IMR-90 (cell line): ENCODE data around the gene CAT. TPM values are rescaled to one million over a fixed set of nuclear protein-coding genes. Genes with fewer than 3 reads are reported as not detected.

Experiments
- ATAC-seq: fragments of 200-7000 bp; cut with Tn5 transposase; 2 replicates; pipeline ENCODE4 v1.9.1; 2020; ENCODE audit warnings: low read depth, mild to moderate bottlenecking, moderate library complexity
- BruUV-seq: library from RNA; stranded (reverse); fragments of 400-500 nt; replicated peaks from 2 replicates; lab custom pipeline; 2021; lab: Mats Ljungman, UMichigan
- CTCF ChIA-PET: fragments of 300-600 bp; formaldehyde crosslinking; extraction: SDS; loops from one replicate; lab custom pipeline; 2021; ENCODE audit warnings: antibody characterized with exemption; lab: Yijun Ruan, JAX
- POLR2A ChIA-PET: fragments of 300-600 bp; sonication (Branson Sonifier 250); formaldehyde crosslinking; loops from one replicate; lab custom pipeline; 2022; ENCODE audit warnings: antibody characterized with exemption; ENCODE audit not compliant: unreplicated experiment; lab: Charles Lee
- DNase-seq: peaks from one replicate; pipeline ENCODE4 v3.0.0; 2013
- H2AFZ ChIP-seq: replicated peaks from 2 replicates; pipeline ENCODE3; 2013; ENCODE audit warnings: low read length, mild to moderate bottlenecking; ENCODE audit not compliant: poor library complexity
- H2AK5ac ChIP-seq: 2 replicates; pipeline ENCODE4 v1.6.1; 2013; ENCODE audit warnings: low read depth, low read length, inconsistent platforms
- H2AK9ac ChIP-seq: replicated peaks from 2 replicates; pipeline ENCODE3; 2013; ENCODE audit warnings: mild to moderate bottlenecking, low read depth, low read length, moderate library complexity; ENCODE audit not compliant: poor library complexity
- H2BK120ac ChIP-seq: 2 replicates; pipeline ENCODE4 v1.6.1; 2013; ENCODE audit warnings: low read depth, low read length, inconsistent platforms
- H2BK15ac ChIP-seq: 3 replicates; pipeline ENCODE4 v1.6.1; 2013; ENCODE audit warnings: low read depth, low read length, inconsistent platforms
- H2BK20ac ChIP-seq: 2 replicates; pipeline ENCODE4 v1.6.1; 2013; ENCODE audit warnings: low read depth, mild to moderate bottlenecking, inconsistent platforms, low read length, moderate library complexity
- H2BK5ac ChIP-seq: 2 replicates; pipeline ENCODE4 v1.6.1; 2013; ENCODE audit warnings: mild to moderate bottlenecking, low read depth, low read length, inconsistent platforms; ENCODE audit not compliant: poor library complexity, severe bottlenecking
- H3K14ac ChIP-seq: replicated peaks from 2 replicates; pipeline ENCODE4 v1.6.1; 2013; ENCODE audit warnings: low read depth, low read length, inconsistent platforms
- H3K18ac ChIP-seq: 2 replicates; pipeline ENCODE4 v1.6.1; 2013; ENCODE audit warnings: low read depth, low read length, control low read depth
- H3K23ac ChIP-seq: 2 replicates; pipeline ENCODE4 v1.6.1; 2013; ENCODE audit warnings: low read depth, low read length, inconsistent platforms
- H3K27ac ChIP-seq: 2 replicates; pipeline ENCODE4 v1.5.1; 2013; ENCODE audit warnings: mild to moderate bottlenecking, control low read depth, low read length; ENCODE audit not compliant: insufficient read depth
- H3K27me3 ChIP-seq: 2 replicates; pipeline ENCODE4 v1.6.1; 2013; ENCODE audit warnings: low read length; ENCODE audit not compliant: control insufficient read depth, insufficient read depth
- H3K36me3 ChIP-seq: 2 replicates; pipeline ENCODE4 v1.6.1; 2013; ENCODE audit warnings: low read length, mixed read lengths; ENCODE audit not compliant: control insufficient read depth, insufficient read depth
- H3K4ac ChIP-seq: 2 replicates; pipeline ENCODE4 v1.6.1; 2013; ENCODE audit warnings: low read depth, low read length, inconsistent platforms
- H3K4me1 ChIP-seq: 2 replicates; pipeline ENCODE4 v1.6.1; 2013; ENCODE audit warnings: low read length, mixed read lengths; ENCODE audit not compliant: control insufficient read depth, insufficient read depth
- H3K4me2 ChIP-seq: 2 replicates; pipeline ENCODE4 v1.6.1; 2013; ENCODE audit warnings: low read depth, mild to moderate bottlenecking, control low read depth, low read length, moderate library complexity
- H3K4me3 ChIP-seq: 2 replicates; pipeline ENCODE4 v1.5.1; 2013; ENCODE audit warnings: low read depth, mild to moderate bottlenecking, control low read depth, low read length, moderate library complexity; ENCODE audit not compliant: insufficient read depth
- H3K56ac ChIP-seq: 2 replicates; pipeline ENCODE4 v1.6.1; 2013; ENCODE audit warnings: low read length, inconsistent platforms; ENCODE audit not compliant: insufficient read depth; ENCODE audit errors: extremely low read depth
- H3K79me1 ChIP-seq, 2 experiments: 2 replicates each; pipeline ENCODE4 v1.6.1; 2013; ENCODE audit warnings: low read length in 2 of 2, inconsistent platforms in 1 of 2, low read depth in 1 of 2
- H3K9ac ChIP-seq: 2 replicates; pipeline ENCODE4 v1.6.1; 2013; ENCODE audit warnings: low read depth, low read length, control low read depth
- H3K9me1 ChIP-seq: 2 replicates; pipeline ENCODE4 v1.6.1; 2013; ENCODE audit warnings: low read length, inconsistent platforms; ENCODE audit not compliant: insufficient read depth
- H3K9me3 ChIP-seq: 2 replicates; pipeline ENCODE4 v1.6.1; 2013; ENCODE audit warnings: low read length; ENCODE audit not compliant: control insufficient read depth, insufficient read depth
- H4K20me1 ChIP-seq: 2 replicates; pipeline ENCODE4 v1.6.1; 2013; ENCODE audit warnings: low read length, inconsistent platforms; ENCODE audit not compliant: insufficient read depth
- H4K5ac ChIP-seq: 2 replicates; pipeline ENCODE4 v1.6.1; 2013; ENCODE audit warnings: mild to moderate bottlenecking, low read depth, low read length, control low read depth
- H4K8ac ChIP-seq, 2 experiments: 2 replicates each; pipeline ENCODE4 v1.6.1; 2013; ENCODE audit warnings: low read depth in 2 of 2, low read length in 2 of 2, control low read depth in 1 of 2, inconsistent platforms in 1 of 2
- H4K91ac ChIP-seq: 2 replicates; pipeline ENCODE4 v1.6.1; 2013; ENCODE audit warnings: low read depth, low read length, inconsistent platforms; ENCODE audit not compliant: insufficient read depth
- BHLHE40 ChIP-seq: fragments of 150-350 bp; IDR thresholded peaks from 2 replicates; pipeline ENCODE4 v1.6.1; 2016; ENCODE audit warnings: mild to moderate bottlenecking, low read depth, low read length
- ELK1 ChIP-seq: fragments of 150-350 bp; IDR thresholded peaks from 2 replicates; pipeline ENCODE4 v1.6.1; 2016; ENCODE audit warnings: low read depth, mild to moderate bottlenecking, low read length, moderate library complexity, borderline replicate concordance
- MXI1 ChIP-seq: IDR thresholded peaks from 2 replicates; pipeline ENCODE4 v1.6.1; 2012; ENCODE audit warnings: low read depth, mild to moderate bottlenecking, low read length, moderate library complexity, borderline replicate concordance
- NFE2L2 ChIP-seq: fragments of 150-350 bp; IDR thresholded peaks from 2 replicates; pipeline ENCODE4 v1.6.1; 2016; ENCODE audit warnings: low read depth, mild to moderate bottlenecking, low read length
- WGBS, 2 experiments: methylation state at CpG; one replicate each; pipeline versions ENCODE4 v1.1.5 to v1.1.7; 2013; ENCODE audit warnings: missing lambda C conversion rate in 2 of 2; ENCODE audit not compliant: insufficient read length in 1 of 2; ENCODE audit errors: extremely low coverage in 2 of 2; 5-methylcytosine and 5-hydroxymethylcytosine counted together
- dilution Hi-C: fragments of 300-500 bp; cut with HindIII; formaldehyde crosslinking; loops from one replicate; pipeline ENCODE4 v1.14.3; 2018; ENCODE audit warnings: low sequenced_read_pairs; ENCODE audit not compliant: unreplicated experiment
- in situ Hi-C: fragments of 300-500 bp; cut with MboI; formaldehyde crosslinking; loops from 3 replicates; pipeline ENCODE4 v1.14.3; 2019; ENCODE audit warnings: low sequenced_read_pairs, inconsistent platforms, mixed read lengths
- intact Hi-C: fragments of 100-400 bp; cut with micrococcal nuclease; formaldehyde crosslinking; loops from 2 replicates; pipeline ENCODE4 v1.10.0; 2022
- polyA plus RNA-seq, 3 experiments: library from polyadenylated mRNA; depleted of rRNA; stranded (reverse); fragments of >200 nt; gene quantifications; 2 replicates each; pipeline ENCODE4 v1.2.3, GENCODE V29; 2012; ENCODE audit warnings: low replicate concordance in 1 of 3
- total RNA-seq: library from RNA; depleted of rRNA; stranded (reverse); fragments of >200 nt; gene quantifications from 2 replicates; pipeline ENCODE4 v1.2.3, GENCODE V29; 2012
- TF ChIP-seq, protein P1 (sequence below): conservative IDR thresholded peaks from 2 replicates; pipeline ENCODE4 v1.5.1; 2012; ENCODE audit warnings: mild to moderate bottlenecking, low read depth, low read length, improper control_type of control experiment

Gene CAT
- total and polyA plus RNA-seq, 2 of the 4 experiments (the other 2 are of a cell fraction): 52.5 to 80.5 TPM

DNA sequence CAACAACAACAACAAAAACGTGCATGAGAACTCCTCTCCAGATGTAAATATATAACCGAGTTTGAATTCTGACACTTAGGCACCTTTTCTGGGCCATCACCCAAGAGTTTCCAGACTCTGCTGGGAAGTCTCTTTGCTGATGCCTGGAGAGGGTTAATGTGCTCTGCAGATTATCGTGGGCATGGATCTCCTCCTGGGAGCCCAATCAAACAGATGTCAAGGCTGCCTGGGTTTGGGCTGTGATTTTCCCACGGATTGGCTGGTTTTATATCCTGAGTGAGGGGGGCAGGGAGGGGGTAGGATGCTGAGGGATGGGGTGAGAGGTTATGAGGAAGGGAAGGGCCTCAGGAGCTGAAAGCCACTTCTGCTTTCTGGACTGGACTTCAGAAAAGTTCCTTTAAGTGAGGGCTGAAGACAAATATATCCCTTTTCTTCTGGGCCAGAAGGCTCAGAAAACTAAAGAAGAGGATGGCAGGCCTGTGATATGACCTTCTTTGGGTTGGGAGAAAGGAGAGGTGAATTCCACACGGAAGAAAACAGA lies 70.7 kb downstream of the CAT start:
- Histone ChIP-seq H3K14ac (no peak overlapping the region), H2BK20ac (no peak overlapping the region), H4K91ac (no peak overlapping the region), H3K4ac (no peak overlapping the region), H2AK5ac (no peak overlapping the region), H3K9me3 (no peaks in the 10 kb centered on the region), H3K36me3 (no peaks in the 10 kb centered on the region), H2BK5ac (no peak overlapping the region), H3K4me1 (peaks cover 3% of the 10 kb centered on the region; the same call in 1 of the 2 replicates), H3K4me3 (no peak overlapping the region), H3K4me2 (no peak overlapping the region), H3K27ac (no peak overlapping the region), H3K18ac (no peak overlapping the region), H3K56ac (no peak overlapping the region), H2AFZ (no peak overlapping the region), H3K79me1 (no peaks in the 10 kb centered on the region), H3K9me1 (peaks cover 4% of the 10 kb centered on the region), H4K8ac (no peak overlapping the region), H2AK9ac (no peak overlapping the region), H3K9ac (no peak overlapping the region), H4K5ac (no peak overlapping the region), H4K20me1 (no peaks in the 10 kb centered on the region), H2BK15ac (no peak overlapping the region), H3K23ac (no peak overlapping the region), H2BK120ac (no peak overlapping the region), H3K27me3 (no peaks in the 10 kb centered on the region; the same call in 1 of the 2 replicates)
- no peak for DNase-seq
- intact Hi-C loops: no loop called here
- WGBS, 2 experiments: 14% methylated on average over 1 of the region's 5 CpGs; no CpG with 5 or more reads in 1 of the 2 experiments
- ATAC-seq: no peak
- dilution Hi-C loops: no loop called here
- TF ChIP-seq ELK1: no peak
- TF ChIP-seq NFE2L2: no peak
- TF ChIP-seq MXI1: no peak
- TF ChIP-seq BHLHE40: no peak
- TF ChIP-seq, protein P1, sequence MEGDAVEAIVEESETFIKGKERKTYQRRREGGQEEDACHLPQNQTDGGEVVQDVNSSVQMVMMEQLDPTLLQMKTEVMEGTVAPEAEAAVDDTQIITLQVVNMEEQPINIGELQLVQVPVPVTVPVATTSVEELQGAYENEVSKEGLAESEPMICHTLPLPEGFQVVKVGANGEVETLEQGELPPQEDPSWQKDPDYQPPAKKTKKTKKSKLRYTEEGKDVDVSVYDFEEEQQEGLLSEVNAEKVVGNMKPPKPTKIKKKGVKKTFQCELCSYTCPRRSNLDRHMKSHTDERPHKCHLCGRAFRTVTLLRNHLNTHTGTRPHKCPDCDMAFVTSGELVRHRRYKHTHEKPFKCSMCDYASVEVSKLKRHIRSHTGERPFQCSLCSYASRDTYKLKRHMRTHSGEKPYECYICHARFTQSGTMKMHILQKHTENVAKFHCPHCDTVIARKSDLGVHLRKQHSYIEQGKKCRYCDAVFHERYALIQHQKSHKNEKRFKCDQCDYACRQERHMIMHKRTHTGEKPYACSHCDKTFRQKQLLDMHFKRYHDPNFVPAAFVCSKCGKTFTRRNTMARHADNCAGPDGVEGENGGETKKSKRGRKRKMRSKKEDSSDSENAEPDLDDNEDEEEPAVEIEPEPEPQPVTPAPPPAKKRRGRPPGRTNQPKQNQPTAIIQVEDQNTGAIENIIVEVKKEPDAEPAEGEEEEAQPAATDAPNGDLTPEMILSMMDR: no peak
- POLR2A ChIA-PET: no interaction called here
- BruUV-seq: no TSS peak
- in situ Hi-C loops: no loop called here
- CTCF ChIA-PET: no interaction called here
